ENCODE data around the gene SLC6A11.

SLC6A11 gene

DNA sequence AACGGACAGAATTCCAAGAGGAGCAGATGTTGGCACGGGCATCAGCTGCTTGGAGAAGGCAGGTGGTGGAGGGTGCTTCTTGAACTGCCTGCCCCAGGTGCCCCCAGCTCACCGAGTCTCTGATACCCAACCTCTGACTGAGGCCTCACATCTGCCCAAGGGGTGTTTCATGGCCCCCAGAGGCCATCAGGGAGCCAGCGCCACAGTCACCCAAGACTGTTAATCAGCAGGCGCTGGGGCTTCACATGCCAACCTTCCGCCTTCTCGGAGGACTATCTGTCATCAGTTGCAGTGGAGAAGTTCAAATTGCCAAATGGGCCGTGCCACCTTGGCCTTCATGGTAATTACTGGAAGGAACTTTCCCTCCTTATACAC, 114.6 kb downstream of the SLC6A11 start:
- DNase-seq (no peak), ATAC-seq (no peak)

DNA sequence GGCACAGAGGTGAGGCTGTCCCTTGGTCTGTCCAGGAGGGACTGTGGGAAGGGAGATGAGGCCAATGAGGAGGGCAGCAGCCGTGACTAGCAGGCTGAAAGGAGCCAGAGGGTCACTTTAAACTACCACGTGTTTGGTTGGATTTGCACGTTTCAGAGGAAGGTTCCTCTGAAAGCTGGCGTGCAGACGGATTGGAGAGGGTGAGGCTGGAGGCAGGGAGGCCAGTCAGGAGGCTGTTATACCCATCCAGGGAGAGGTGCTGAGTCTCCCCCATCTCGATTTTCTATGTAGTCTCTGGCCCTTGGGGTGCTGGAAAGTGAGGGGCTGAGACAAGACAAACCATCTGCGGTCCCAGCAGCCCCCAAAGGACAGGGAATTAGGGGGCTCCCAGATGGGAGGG, 116.6 kb downstream of the SLC6A11 start:
- DNase-seq (no peak), ATAC-seq (no peak)

DNA sequence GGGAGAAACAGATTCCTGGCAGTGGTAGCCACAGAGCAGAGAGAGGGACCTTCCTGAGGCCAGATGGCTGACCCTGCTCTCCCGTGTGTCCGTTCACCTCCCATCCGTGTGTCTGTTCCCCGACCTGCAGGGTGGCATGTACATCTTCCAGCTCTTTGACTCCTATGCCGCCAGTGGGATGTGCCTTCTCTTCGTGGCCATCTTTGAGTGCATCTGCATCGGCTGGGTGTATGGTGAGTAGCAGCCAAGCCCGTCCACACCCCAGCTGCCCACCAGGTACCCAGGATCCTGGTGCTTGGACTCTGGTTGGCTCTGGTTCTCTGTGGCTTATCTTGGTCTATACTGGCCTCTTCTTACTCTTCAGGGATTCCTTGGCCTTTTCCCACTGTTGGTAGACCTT, 117.0 kb downstream of the SLC6A11 start:
- no peak for DNase-seq
- ATAC-seq = no peak

DNA sequence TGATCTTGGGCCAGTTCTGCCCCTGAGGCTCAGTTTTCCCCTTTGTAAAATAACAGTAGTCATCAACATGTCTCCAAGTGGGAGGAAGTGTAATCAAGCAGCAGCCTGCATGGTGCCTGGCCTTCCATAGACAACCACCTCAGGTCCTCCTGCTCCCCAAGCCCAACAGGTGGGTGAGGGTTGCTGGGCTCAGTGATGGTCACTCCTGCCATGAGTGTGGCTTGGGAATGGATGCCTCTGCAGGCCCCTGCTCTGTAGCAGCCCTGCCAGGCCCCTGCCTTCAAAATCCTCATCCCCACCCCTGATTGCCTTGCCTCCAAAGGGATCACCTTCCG, 117.4 kb downstream of the SLC6A11 start:
- ATAC-seq = no peak
- no peak for DNase-seq

DNA sequence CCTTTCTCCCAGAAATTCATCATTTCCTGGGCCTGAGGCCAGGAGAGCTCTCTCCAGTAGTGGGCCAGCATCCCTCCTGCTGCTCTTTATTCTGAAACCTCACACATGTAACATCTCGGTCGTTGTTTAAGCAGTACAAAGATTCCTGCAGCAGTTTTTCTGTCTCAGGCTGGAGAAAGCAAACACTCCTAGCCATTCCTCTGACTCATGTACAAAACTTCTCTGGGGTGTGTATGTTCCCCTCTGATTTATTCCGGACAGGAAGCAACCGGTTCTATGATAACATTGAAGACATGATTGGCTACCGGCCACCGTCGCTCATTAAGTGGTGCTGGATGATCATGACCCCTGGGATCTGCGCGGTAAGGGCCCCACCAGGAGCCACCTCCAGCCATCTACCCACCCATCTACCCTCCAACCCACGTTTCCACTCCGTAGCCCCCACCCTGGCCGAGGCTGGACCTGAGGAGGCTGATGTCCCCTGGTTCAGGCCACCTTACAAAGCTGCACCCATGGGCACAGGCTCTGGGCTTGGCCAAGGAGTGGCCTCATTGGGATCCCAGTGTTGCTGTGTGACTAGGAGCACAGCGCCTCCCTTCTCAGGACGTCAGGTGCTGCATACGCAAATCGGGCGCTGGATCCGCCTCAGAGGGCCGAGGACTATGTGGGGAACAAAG, 117.9 kb downstream of the SLC6A11 start:
- DNase-seq (no peak), ATAC-seq (no peak)

DNA sequence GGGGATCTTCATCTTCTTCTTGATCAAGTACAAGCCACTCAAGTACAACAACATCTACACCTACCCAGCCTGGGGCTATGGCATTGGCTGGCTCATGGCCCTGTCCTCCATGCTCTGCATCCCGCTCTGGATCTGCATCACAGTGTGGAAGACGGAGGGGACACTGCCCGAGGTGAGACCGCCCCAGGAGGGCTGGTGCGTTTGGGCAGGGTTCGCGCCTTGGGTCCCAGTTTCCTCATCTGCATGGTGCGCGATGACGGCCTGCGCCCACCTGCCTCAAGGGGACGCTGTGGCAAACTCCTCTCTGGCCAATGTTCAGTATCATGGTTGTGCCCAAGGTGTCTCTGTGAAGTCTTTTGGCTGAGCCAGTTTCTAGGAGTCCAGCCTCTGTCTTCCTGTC, 119.0 kb downstream of the SLC6A11 start:
- DNase-seq (no peak), ATAC-seq (no peak)

DNA sequence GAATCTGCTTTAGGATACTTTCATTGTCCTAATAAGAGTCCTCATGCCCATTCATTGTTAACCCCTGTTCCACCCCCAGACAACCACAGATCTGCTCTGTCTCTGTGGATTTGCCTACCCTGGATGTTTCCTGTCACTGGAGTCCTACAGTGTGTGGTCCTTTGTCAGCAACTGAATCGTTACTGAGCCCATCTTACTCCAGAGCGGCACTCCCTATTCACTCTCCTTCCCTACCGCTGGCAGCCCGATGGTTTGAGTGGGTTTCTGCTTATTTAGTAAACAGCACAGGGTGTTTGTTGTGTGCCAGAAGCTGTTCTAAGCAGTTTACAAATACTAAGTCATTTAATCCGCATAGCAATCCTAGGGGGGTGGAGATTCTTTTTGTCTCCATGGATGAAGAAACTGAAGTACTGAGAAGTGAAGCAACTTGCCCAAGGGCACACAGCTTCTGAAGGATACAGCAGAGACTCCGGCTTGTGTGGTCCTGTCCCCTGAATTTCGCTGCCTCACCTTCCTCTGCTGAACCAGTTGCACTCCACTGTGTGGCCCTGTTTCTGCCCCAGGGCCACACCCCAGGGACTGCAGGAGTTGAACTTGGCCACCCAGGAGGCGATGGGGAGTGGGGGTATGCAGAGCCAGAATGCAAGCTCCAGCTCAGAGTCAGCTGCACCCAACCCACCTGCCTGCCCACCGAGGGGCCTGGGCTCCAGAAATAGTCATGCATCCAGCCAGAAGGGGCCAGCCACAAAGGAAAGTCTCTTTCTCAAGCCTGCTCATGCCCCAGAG, 120.0 kb downstream of the SLC6A11 start:
- no peak for DNase-seq
- no peak for ATAC-seq

DNA sequence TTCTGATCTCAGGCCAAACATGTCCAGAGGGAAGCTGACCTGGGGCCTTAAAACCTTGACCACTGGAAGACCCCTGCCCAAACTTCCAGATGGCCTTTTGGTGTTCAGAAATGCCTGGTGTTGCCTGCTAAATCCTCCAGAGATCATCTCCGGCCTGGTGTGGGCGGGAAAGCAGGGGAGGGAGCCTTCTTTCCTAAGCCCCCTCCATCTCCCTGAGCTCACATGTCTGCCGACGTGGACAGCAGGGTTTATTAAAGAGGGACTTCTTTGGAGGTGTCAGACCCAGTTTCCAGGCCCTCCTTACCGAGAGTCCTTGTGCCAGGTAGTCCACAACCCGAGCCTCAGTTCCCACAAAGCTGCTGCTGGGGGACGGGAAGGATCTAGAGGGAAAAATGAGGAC, 120.7 kb downstream of the SLC6A11 start:
- DNase-seq = no peak
- no peak for ATAC-seq

DNA sequence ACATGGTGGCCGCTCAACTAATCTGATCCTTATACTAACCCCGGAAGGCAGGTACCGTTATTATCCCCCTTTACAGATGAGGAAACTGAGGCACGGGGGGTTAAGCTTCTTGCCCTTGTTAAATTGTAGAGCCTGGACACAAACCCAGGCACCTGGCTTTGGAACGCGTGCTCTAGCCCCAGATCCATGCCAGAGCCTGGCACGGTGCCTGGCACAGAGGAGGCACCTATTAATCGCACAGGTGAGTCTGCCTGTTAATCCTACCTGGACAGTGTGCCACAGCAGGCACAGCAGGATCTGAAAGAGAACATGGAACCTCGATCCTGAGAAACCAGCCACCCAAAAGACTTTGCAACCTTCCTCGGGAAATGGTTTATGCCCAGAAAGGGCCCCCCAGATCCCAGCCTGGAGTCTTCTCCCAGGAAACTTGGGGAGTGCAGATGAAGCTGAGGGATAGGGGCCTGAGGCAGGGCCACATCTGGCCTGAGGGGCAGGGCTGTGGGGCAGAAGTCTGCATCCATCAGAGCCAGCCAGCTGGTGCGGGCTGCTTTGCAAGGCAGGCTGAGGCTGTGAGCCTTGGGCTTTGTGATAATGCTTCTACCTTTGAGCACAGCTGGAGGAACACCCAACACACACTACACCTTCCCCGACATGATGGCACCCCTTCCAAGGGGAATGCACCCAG, 121.3 kb downstream of the SLC6A11 start:
- DNase-seq = no peak
- no peak for ATAC-seq

DNA sequence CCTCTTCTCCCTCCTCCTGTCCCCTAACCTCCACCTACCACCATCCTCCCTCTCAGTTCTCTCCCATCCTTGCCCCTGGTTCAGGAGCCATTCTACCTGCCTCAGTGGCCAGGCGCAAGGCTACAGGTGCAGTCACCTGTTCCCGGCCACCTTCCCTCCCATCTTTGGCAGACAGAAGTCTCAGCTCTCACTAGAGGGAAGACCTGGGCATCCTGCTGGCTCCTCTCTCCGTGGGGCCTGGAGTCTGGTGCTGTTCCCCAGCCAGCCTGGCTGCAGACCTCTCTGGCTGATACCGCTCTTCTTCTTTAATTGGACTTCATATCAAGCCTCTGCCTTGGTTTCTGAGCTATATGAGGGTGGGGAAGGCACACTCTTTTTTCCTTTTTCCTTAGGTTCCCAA, 123.5 kb downstream of the SLC6A11 start:
- no peak for ATAC-seq
- DNase-seq = no peak

DNA sequence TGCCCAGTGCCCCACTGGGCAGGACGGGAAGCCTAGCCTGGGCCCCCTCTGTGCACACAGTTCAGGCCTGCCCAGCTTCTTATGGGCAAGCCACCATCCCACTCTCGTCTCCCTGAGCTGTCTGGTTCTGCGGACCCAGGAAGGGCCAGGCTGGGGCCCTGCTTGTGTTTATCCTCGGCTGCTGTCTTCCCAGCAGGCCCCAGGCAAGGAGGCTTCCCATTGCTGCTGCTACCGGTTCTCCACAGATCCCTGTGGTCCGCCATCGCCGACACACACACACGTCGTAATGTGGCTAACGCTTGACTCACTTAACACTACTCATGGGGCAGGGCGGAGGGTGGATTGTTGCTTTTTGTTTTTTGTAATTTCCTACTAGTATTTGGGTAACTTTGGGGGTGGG, 124.1 kb downstream of the SLC6A11 start:
- DNase-seq (no peak), ATAC-seq (no peak)

DNA sequence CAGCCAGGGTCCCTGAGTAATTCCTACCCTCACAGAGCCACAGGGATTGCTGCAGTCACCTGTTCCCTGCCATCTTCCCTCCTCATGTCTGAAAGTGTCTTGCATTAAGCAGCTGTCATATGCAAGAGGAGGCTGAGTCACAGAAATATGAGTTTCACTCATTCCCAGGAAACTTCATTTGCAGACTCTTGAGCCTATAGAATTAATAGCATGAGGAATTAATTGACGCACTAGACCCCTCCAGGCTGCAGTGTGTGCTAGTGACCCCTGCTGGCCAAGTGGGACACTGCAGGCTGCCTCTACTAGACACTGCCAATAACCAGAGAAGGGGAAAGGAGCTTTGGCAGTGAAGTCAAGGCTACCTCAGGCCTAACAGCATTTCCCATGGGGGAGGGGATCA, 125.9 kb downstream of the SLC6A11 start:
- ATAC-seq (no peak), DNase-seq (peak; percentile 39)

DNA sequence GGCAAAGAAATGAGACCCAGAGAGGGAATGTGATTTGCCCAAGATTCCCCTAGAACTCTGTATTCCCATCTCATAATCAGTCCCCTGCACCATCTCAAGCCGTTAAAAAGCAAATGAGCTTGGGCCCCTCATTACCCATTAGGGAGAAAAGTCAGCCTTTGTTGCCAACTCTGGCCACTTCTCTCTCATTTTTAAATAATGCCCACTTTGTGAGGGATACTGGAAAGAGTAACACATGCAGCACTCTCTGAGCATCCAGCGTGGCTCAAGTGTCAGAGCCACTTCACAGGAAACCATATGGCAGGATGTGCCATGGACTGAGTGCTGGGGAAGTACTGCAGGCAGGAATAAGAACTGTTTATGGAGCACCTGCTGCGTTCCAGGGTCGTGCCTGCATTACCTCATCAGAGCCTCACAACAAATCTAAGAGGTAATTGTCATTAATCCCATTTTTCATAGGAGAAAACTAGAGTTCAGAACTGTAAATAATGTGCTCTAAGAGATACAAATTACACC, 126.7 kb downstream of the SLC6A11 start:
- ATAC-seq = no peak

DNA sequence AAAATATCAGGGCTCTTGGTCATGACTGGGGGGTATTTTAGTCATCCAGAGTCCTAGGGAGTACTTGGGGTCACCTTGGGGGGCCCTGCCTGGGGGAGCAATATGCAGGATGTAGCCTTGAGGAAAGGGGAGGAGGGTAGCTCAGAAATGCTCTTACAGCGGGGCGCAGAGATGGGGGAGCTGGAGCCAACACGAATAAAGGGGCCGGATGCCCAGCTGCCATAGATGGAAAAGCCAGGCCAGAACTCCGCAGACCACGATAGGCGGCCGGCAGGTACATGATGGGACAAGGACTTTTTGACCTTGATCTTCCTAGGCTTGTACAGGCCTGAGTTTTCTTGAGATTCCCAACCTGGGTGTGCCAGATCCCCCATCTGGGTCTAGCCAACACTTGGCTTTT, 128.8 kb downstream of the SLC6A11 start:
- no peak for ATAC-seq
- no peak for DNase-seq

More for the DNA sequence above, 126.7 kb downstream of the SLC6A11 start:
- DNase-seq = no peak

DNA sequence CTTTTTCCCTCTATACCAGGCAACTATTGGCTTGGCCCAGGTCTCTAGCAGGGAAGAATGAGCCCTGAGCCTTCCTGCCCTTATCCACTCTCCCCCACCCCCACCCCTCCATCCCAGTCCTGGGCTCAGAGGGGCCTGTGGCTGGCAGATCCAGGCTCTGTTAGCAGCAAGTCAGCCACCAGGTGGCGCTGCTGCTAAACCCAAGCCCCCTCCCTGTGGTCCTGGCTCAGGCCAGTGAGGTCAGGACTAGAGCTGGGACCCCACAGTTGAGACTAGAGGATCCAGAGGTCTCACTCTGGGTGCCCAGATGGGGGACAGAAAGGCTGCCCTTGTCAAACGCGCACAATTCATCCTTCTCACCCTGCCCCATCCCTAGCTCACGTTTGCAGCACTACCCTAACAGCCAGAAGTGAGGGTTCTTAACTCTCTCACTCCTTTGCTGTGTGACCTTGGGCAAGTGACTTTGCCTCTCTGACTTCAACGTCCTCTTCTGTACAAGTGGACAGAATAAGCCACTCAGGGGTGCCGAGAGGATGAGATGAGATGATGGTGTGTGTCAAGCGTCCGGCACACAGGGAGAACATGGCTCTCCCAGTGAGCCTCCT, 129.8 kb downstream of the SLC6A11 start:
- ATAC-seq (peak; percentile 59), DNase-seq (peak; percentile 69)

DNA sequence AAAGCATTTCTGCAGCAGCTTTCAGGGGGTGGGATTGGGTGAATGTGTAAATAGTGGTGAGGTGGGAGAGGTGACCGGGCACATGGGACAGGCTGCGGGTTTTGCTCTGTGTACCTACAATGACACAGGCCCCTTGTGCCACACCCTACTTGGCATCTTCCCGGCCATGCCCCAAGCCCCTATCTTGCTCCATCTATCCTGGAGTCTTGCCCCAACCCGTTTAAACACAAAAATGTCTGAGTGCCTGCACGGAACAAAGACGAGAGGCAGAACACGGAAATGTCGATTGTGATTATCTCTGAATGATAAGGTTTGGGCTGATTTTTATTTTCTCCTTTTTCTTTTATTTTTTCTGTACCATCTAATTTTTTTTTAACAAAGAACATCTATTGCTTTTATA, 130.5 kb downstream of the SLC6A11 start:
- DNase-seq (no peak), ATAC-seq (no peak)

DNA sequence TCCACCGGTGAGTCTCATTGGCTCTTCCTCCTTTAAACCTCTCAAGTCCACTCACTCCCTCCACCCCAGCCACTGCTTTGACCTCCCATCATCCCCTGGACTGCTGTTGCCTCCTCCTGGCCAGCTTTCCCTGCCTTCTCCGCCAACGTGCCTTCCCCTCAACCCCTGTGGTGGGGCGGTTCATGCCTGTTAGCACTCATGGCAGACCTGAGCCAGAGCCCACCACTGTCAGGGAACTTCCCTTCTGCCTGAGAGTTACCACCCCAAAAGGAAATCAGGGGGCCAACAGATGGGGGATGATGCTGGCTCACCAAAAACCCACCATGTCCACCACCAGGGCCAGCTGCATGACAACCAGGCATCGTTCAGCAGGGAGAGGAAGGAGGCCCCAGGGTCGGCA, 132.3 kb downstream of the SLC6A11 start:
- ATAC-seq (no peak), DNase-seq (no peak)

DNA sequence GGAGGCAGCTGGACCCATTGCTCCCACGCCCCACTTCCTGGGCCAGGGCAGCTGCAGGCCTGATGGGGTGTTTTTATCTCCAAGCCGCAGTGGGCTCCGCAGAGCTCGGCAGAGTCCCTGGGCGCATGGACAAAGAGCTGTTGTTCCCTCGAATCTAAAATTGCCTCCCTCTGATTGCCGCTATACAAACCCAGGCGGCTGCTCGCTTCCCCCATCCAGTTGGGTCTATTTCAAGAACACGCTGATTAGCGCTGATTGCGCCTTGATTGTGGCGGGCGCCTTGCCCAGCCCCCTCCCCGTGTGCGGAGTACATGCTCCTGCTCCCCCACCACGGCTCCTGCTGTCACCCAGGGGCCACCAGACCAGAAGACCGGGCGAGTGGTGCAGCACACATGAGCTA, 133.2 kb downstream of the SLC6A11 start:
- ATAC-seq = no peak
- DNase-seq = no peak

DNA sequence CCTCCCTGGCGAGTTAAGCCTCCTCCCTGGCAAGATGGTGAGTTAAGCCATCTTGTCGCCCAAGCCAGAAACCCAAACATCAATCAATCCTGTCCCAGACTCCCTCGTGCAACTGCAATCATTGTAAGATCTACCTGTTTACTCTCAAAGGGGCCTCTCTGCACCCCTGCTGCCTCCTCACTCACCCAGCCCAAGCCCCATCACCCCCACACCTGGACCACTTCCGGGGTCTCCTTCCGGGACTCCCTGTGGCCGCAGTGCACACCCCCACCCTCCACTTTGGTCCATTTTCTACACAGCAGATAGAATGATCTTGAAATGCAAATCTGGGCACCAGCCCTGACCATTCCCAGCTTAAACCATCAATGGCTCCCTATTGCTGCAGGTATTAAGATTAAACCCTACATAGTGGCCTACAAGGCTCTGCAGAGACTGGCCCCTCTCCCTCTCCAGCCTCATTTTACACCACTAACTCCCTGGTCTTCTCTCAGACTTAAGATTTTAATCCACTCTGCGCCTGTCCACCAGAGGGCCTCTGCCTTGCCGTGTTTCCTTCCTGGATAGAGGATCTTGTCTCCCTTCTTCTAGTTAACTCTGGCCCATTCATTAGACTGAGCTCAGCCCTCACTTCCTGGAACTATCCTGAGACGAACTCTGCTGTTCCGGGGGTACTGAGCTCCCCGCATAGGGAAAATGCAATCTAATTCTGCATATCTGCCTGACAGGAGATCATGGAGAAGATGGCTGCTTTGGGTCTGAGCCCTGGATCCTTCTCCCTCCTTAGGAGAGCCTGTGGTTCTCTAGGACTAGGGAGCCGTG, 134.7 kb downstream of the SLC6A11 start:
- DNase-seq = no peak
- ATAC-seq = no peak

DNA sequence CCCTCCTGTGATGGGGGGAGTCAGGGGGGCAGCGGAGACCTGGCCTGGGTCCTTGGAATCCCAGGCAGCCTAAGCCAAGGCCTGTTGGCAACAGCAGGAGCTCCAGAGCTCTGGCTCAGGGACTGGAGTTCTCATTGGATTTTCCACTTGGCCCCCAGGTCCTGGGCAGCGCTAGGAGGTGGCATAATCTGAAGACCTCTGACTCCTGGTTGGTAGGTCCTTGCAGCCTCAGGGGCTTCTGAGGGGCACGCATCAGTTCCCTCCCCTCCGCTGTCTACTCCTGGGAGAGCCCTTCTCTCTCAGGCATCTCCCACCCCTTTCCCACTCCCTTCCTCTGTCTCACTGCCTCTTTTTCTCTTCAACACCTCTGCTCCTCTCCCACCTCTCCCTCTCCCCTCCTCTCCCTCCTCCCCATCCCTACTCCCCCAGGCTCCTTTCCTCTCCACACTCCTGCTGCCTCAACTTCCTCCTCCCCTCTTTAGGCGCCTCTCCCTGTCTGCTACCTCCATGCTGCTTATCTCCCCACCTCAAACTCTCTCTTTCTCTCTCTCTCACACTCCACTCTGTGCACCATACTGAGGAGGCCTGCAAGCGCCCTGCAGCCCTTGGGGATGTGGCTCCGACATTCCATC, 135.4 kb downstream of the SLC6A11 start:
- DNase-seq (no peak), ATAC-seq (no peak)

DNA sequence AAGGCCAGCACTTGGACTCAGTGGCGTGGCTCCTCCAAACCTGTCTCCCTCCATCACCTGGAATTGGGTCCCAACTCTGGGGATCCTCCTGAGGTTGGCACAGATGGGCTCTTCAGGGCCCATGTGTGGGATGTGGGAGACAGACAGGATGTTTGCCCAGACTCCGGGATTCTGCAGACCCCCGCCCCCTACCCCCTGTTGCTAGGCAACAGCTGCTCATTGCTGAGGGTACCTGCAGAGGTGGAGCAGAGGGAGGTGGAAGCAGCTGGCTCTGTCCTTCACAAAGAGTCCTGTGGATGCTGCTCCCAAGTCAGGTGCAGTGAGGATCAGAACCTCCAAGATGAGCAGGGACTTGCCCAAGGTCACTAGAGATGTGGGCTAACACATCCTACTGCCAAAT, 136.5 kb downstream of the SLC6A11 start:
- DNase-seq = no peak

DNA sequence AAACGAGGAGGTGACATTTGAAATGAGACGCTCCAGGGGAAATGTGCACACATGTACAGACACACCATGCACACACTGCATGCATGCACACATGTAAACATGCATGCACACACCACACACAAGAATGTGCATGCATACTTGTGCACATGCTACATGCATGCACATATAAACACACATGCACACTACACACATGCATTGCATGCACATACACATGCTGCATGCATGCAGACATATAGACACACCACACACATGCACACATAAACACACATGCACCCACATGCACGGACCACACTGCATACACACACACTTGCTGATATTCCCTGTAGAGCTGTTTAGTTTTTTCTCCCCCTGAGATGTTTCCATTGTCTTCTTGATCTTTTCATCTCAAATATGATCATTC, 138.7 kb downstream of the SLC6A11 start:
- DNase-seq (no peak), ATAC-seq (no peak)

More for the DNA sequence above, 136.5 kb downstream of the SLC6A11 start:
- no peak for ATAC-seq

Measured in stimulated activated naive CD8-positive, alpha-beta T cell treated with anti-CD3 and anti-CD28 coated beads, Interleukin-15, Interleukin-2, amounts not matched to agents 100 U/mL and 50 U/mL, for 24 hours (primary cell).